NCI-H1092 treated with DMSO at 0.1 percent for 48 hours (cell line): ENCODE data around the gene GMCL1.
"Not testable (repeated sequence)": the region's sequence is repeated elsewhere in the genome, so short reads cannot be mapped to it uniquely, and the experiment has no call there.

Source experiments
- DNase-seq: peaks from one replicate; lab custom pipeline; 2025; lab: John Stamatoyannopoulos, UW

Gene GMCL1

GRCh38 chr2:69848186-69848790 is 18.8 kb downstream of the GMCL1 start:
- DNase-seq, result no peak

GRCh38 chr2:69858261-69858660 is 28.8 kb downstream of the GMCL1 start:
- DNase-seq, result no peak

- DNase-seq, result no peak
These were observed 33.8 kb downstream of the GMCL1 start for GRCh38 chr2:69863298-69863697.

GRCh38 chr2:69888451-69888850 is 59.0 kb downstream of the GMCL1 start:
- no peak for DNase-seq

- no peak for DNase-seq
These were observed 59.8 kb downstream of the GMCL1 start for GRCh38 chr2:69889302-69889701.

GRCh38 chr2:69890881-69891280 is 61.4 kb downstream of the GMCL1 start:
- no peak for DNase-seq

GRCh38 chr2:69892838-69893424 is 63.5 kb downstream of the GMCL1 start:
- DNase-seq, result not testable (repeated sequence)

- peak; percentile 67 for DNase-seq
These were observed 64.5 kb downstream of the GMCL1 start, which contains the start of gene SNRNP27 for GRCh38 chr2:69893684-69894551. TSS of gene SNRNP27 (plus strand) at chr2:69893956. CDS start at chr2:69893985, 29 bp downstream.

- DNase-seq, result not testable (repeated sequence)
These were observed 65.3 kb downstream of the GMCL1 start for GRCh38 chr2:69894737-69895136.

- DNase-seq, result no peak
These were observed 72.9 kb downstream of the GMCL1 start for GRCh38 chr2:69902213-69902922.

GRCh38 chr2:69907216-69907615 is 77.8 kb downstream of the GMCL1 start:
- no peak for DNase-seq

- peak; percentile 31 for DNase-seq
These were observed 82.6 kb downstream of the GMCL1 start for GRCh38 chr2:69911985-69912563.

GRCh38 chr2:69914164-69914949 is 84.9 kb downstream of the GMCL1 start:
- DNase-seq, result peak; percentile 99

GRCh38 chr2:69914950-69915945 is 85.8 kb downstream of the GMCL1 start, which contains the start of gene MXD1:
TSS of gene MXD1 (plus strand) at chr2:69915109. CDS start at chr2:69915331, 222 bp downstream.
- DNase-seq, result no peak

GRCh38 chr2:69916106-69916505 is 86.6 kb downstream of the GMCL1 start:
- no peak for DNase-seq

- no peak for DNase-seq
These were observed 88.4 kb downstream of the GMCL1 start for GRCh38 chr2:69917852-69918251.

- no peak for DNase-seq
These were observed 88.9 kb downstream of the GMCL1 start for GRCh38 chr2:69918401-69918800.

GRCh38 chr2:69923116-69923515 is 93.7 kb downstream of the GMCL1 start:
- no peak for DNase-seq

GRCh38 chr2:69926849-69927515 is 97.5 kb downstream of the GMCL1 start:
- DNase-seq, result no peak
